ENCODE results near the gene ERCC1. TPM values are rescaled to one million over a fixed set of nuclear protein-coding genes. Genes with fewer than 3 reads are reported as not detected.

Gene ERCC1
- total RNA-seq, 2 experiments from 2014 or later = 63.1 to 63.3 TPM

DNA sequence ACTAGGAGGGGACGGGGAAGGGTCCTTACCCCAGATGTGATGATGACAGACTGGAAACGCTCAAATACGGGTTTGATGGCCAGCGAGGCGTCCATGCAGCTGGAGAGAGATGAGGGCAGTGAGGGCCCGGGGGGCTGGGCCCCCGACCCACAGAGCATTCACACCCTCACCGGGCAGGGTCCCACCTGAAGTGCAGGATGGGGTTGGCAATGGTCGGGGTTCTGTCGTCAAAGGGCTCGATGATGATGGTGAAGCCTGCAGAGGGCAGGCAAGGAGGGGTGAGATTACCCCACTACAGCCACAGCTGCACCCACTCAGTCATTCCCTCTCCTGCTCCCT is 66.3 kb downstream of the ERCC1 start:
- Mint-ChIP-seq H3K27ac (no peak overlapping the region), H3K4me3 (no peak overlapping the region), H3K27me3 (no peaks in the 10 kb centered on the region), H3K9me3 (no peaks in the 10 kb centered on the region), H3K36me3 (peaks cover 12% of the 10 kb centered on the region), H3K4me1 (peaks cover 4% of the 10 kb centered on the region)
- no peak for ATAC-seq (ENCODE audit: low read depth)
- POLR2A ChIA-PET = interaction anchor here (0.6 kb wide), 1 partner anchor 29 kb away, joined by 5 read pairs; no protein-coding TSS in a partner anchor
- DNase-seq = no peak

Small RNAs within 50 kb of the gene (microRNA-seq; reads per million reads assigned to microRNA genes)
- gene MIR6088 = not detected

Other genes starting within 250 kb of the ERCC1 start
- gene TRAPPC6A, start 245.7 kb downstream of the ERCC1 start, total RNA-seq = 10 to 100 TPM; 61.1 to 63.6 TPM
- 10 to 100 TPM; 21.9 to 22.8 TPM for gene BLOC1S3, start 245.1 kb downstream of the ERCC1 start, total RNA-seq
- not detected for gene EXOC3L2, start 178.5 kb downstream of the ERCC1 start, total RNA-seq
- 10 to 100 TPM; 24.8 to 26.1 TPM for gene MARK4, start 172.6 kb downstream of the ERCC1 start, total RNA-seq
- gene CKM, start 101.0 kb downstream of the ERCC1 start, total RNA-seq = not detected
- gene KLC3, start 83.2 kb downstream of the ERCC1 start, total RNA-seq = not detected
- gene ERCC2, start 53.3 kb downstream of the ERCC1 start, total RNA-seq = 10 to 100 TPM; 20.0 to 28.2 TPM
- gene PPP1R13L, start 18.8 kb downstream of the ERCC1 start, total RNA-seq = 10 to 100 TPM; 20.2 to 25.7 TPM
- 1 to 10 TPM; 6.0 to 6.3 TPM for gene POLR1G, start 17.3 kb downstream of the ERCC1 start, total RNA-seq
- 10 to 100 TPM; 68.7 to 69.4 TPM for gene FOSB, start 44.1 kb upstream of the ERCC1 start, total RNA-seq
- 1 to 10 TPM; 3.0 to 3.3 TPM for gene RTN2, start 73.1 kb upstream of the ERCC1 start, total RNA-seq
- 1 to 10 TPM; 5.8 to 6.1 TPM for gene PPM1N, start 74.5 kb upstream of the ERCC1 start, total RNA-seq
- gene VASP, start 83.6 kb upstream of the ERCC1 start, total RNA-seq = 100 to 1,000 TPM; 166 to 180 TPM
- 10 to 100 TPM; 10.6 to 11.8 TPM for gene OPA3, start 160.9 kb upstream of the ERCC1 start, total RNA-seq
- not detected for gene GPR4, start 178.3 kb upstream of the ERCC1 start, total RNA-seq
- 10 to 100 TPM; 93.1 to 94.2 TPM for gene EML2, start 215.5 kb upstream of the ERCC1 start, total RNA-seq
- gene GIPR, start 244.3 kb upstream of the ERCC1 start, total RNA-seq = 10 to 100 TPM; 18.4 to 19.3 TPM

Data from activated naive CD8-positive, alpha-beta T cell treated with anti-CD3 and anti-CD28 coated beads, Interleukin-2, amount 10 ng/mL, durations not matched to agents 7 days and 5 days (primary cell).